HG03565 (cell line): ENCODE results near the gene USH1C.

Source experiments
- ATAC-seq: cut with Tn5 transposase; IDR thresholded peaks from one replicate; pipeline ENCODE4 v1.9.1; 2021; ENCODE audit warnings: mild to moderate bottlenecking, moderate library complexity; ENCODE audit not compliant: unreplicated experiment

Gene USH1C

GRCh38 chr11:17571431-17572358, 27.5 kb upstream of the USH1C start:
- no peak for ATAC-seq

- no peak for ATAC-seq
Measured at GRCh38 chr11:17570034-17570433, 25.8 kb upstream of the USH1C start.

GRCh38 chr11:17568944-17569343, 24.7 kb upstream of the USH1C start:
- no peak for ATAC-seq

- no peak for ATAC-seq
Measured at GRCh38 chr11:17564687-17565042, 20.4 kb upstream of the USH1C start.

GRCh38 chr11:17563961-17564686, 19.9 kb upstream of the USH1C start:
- ATAC-seq, result no peak

- ATAC-seq, result no peak
Measured at GRCh38 chr11:17563231-17563646, 19.0 kb upstream of the USH1C start.

GRCh38 chr11:17561526-17561925, 17.3 kb upstream of the USH1C start:
- no peak for ATAC-seq

GRCh38 chr11:17561111-17561415, 16.8 kb upstream of the USH1C start:
- ATAC-seq, result no peak

- no peak for ATAC-seq
Measured at GRCh38 chr11:17560281-17561110, 16.3 kb upstream of the USH1C start.

- ATAC-seq, result no peak
Measured at GRCh38 chr11:17559341-17560087, 15.3 kb upstream of the USH1C start.

GRCh38 chr11:17558916-17559315, 14.7 kb upstream of the USH1C start:
- no peak for ATAC-seq

- ATAC-seq, result no peak
Measured at GRCh38 chr11:17558025-17558780, 14.0 kb upstream of the USH1C start.

GRCh38 chr11:17556999-17557398, 12.8 kb upstream of the USH1C start:
- ATAC-seq, result no peak

- no peak for ATAC-seq
Measured at GRCh38 chr11:17554487-17554886, 10.3 kb upstream of the USH1C start.

GRCh38 chr11:17553249-17553546, 9.0 kb upstream of the USH1C start:
- ATAC-seq, result no peak

GRCh38 chr11:17552392-17553248, 8.4 kb upstream of the USH1C start:
- no peak for ATAC-seq

GRCh38 chr11:17552041-17552355, 7.8 kb upstream of the USH1C start:
- ATAC-seq, result no peak

GRCh38 chr11:17551347-17552040, 7.3 kb upstream of the USH1C start:
- no peak for ATAC-seq
